Thyroid gland (tissue), 4 donors: ENCODE results near the gene MAP4. TPM values are rescaled to one million over a fixed set of nuclear protein-coding genes. Genes with fewer than 3 reads are reported as not detected.

ENCODE experiments used
- DNase-seq, 2 donors: peaks; one replicate each; pipeline ENCODE4 v3.0.0-alpha.2; 2019
- H3K27ac ChIP-seq, 3 donors: fragments of 200-600 bp; sonication (generic); 1 replicate in 2 of 3; 2 replicates in 1 of 3; pipeline ENCODE4 v1.5.1; 2016 to 2019; ENCODE audit warnings: mild to moderate bottlenecking in 1 of 3, moderate library complexity in 1 of 3
- H3K27me3 ChIP-seq: fragments of 200-600 bp; sonication (generic); one replicate; pipeline ENCODE4 v1.5.1; 2019
- H3K36me3 ChIP-seq, 2 donors: fragments of 200-600 bp; sonication (generic); one replicate each; pipeline ENCODE4 v1.5.1; 2016 to 2019
- H3K4me1 ChIP-seq, 2 donors: fragments of 200-600 bp; sonication (generic); one replicate each; pipeline ENCODE4 v1.5.1; 2017 to 2019
- H3K4me3 ChIP-seq, 3 donors: fragments of 200-600 bp; sonication (generic); replicated peaks in 1 of 3; 1 replicate in 2 of 3; 2 replicates in 1 of 3; pipeline ENCODE4 v1.5.1; 2016; ENCODE audit warnings: mild to moderate bottlenecking in 1 of 3
- H3K9me3 ChIP-seq: fragments of 200-600 bp; sonication (generic); one replicate; pipeline ENCODE4 v1.5.1; 2017
- POLR2A ChIP-seq, 2 donors: fragments of 450-650 bp; IDR thresholded peaks; one replicate each; pipeline ENCODE4 v1.6.1; 2017; ENCODE audit warnings: antibody characterized with exemption in 2 of 2, mild to moderate bottlenecking in 2 of 2, moderate library complexity in 1 of 2
- WGBS, 2 donors: methylation state at CpG; one replicate each; pipeline ENCODE4 v1.1.5; 2017; 5-methylcytosine and 5-hydroxymethylcytosine counted together
- intact Hi-C: fragments of 100-400 bp; cut with DNase I; formaldehyde crosslinking; loops from one replicate; pipeline ENCODE4 v1.15.1; 2023
- total RNA-seq, 4 donors: library from RNA; depleted of rRNA; stranded (reverse); fragments of >200 nt; gene quantifications; one replicate each; pipeline ENCODE4 v1.2.3, GENCODE V29; 2016
- TF ChIP-seq, protein P1 (sequence below), 6 experiments: fragments of 200-600 bp in 3 of 6; fragments of 450-650 bp in 3 of 6; sonication (generic) in 3 of 6; IDR thresholded peaks; one replicate each; pipeline ENCODE4 v1.5.1; 2016 to 2019; ENCODE audit warnings: antibody characterized with exemption in 6 of 6, mild to moderate bottlenecking in 2 of 6, inconsistent platforms in 1 of 6, moderate library complexity in 1 of 6

MAP4 gene
- total RNA-seq, 4 donors from 2014 or later, result 75.5 to 103 (median 88.0) TPM

DNA sequence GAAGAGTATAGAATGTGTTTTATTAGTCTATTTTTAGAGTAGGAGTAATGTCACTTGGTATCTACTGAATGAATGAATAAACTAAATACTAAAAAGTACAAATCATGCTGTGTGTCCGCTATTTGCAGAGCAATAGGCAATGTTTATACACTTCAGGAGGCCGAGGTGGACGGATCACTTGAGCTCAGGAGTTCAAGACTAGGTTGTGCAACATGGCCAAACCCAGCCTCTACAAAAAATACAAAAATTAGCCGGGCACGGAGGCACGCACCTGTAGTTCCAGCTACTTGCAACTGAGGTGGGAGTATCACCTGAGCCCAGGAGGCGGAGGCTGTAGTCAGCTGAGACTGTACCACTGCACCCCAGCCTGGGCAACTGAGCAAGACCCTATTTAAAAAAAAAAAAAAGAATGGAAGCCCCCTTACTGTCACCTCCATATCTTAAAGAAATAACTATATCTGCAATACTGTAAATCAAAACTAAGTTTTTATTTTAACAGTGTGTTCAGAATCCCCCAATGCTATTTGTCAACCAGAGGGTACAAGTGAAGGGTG, 114.9 kb downstream of the MAP4 start:
- 72 to 74% methylated on average over 7 of the region's 7 CpGs for WGBS, 2 donors
- Histone ChIP-seq H3K27me3 (no peaks in the 10 kb centered on the region), H3K4me3 (no peak overlapping the region), H3K36me3 (no peaks in the 10 kb centered on the region), H3K4me1 (no peaks in the 10 kb centered on the region), H3K27ac (no peak overlapping the region), H3K9me3 (no peaks in the 10 kb centered on the region)
- intact Hi-C loops, result no loop called here
- no peak for TF ChIP-seq POLR2A (IDR thresholded peaks at IDR 0.05)
- TF ChIP-seq, protein P1, sequence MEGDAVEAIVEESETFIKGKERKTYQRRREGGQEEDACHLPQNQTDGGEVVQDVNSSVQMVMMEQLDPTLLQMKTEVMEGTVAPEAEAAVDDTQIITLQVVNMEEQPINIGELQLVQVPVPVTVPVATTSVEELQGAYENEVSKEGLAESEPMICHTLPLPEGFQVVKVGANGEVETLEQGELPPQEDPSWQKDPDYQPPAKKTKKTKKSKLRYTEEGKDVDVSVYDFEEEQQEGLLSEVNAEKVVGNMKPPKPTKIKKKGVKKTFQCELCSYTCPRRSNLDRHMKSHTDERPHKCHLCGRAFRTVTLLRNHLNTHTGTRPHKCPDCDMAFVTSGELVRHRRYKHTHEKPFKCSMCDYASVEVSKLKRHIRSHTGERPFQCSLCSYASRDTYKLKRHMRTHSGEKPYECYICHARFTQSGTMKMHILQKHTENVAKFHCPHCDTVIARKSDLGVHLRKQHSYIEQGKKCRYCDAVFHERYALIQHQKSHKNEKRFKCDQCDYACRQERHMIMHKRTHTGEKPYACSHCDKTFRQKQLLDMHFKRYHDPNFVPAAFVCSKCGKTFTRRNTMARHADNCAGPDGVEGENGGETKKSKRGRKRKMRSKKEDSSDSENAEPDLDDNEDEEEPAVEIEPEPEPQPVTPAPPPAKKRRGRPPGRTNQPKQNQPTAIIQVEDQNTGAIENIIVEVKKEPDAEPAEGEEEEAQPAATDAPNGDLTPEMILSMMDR (IDR thresholded peaks at IDR 0.05), result no peak
- peak in 1 of 2 donors; percentile 6 for DNase-seq

DNA sequence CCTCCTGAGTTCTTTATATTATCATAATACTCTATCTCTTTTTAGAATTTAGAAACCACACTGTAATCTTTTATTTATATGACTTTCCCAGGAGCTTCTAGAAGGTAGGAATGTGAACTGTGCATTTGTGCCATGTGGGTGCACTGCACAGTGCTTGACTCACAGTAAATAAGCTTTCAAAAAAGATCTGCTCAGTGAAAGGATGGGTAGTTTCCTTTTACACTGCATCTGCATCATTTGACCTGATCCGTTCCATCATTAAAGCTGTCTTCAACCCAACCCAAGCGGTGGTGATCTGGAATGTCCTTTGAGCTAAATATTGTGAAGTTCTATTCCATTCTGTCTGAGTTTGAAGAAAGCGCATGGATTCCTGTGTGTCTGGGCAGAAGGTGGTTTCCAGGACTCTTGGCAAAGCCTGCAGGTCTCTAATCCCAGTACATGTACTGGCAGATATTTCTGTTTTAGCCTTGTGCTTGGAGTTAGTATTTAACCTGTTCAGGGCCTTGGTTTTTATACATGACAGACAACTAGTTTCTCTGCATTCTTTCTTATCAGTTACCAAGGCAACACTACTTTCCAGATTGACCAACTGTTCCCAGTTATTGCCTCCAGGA, 116.6 kb downstream of the MAP4 start:
- DNase-seq, result no peak
- no peak for TF ChIP-seq POLR2A (IDR thresholded peaks at IDR 0.05)
- TF ChIP-seq, protein P1 (IDR thresholded peaks at IDR 0.05), result no peak
- 82 to 96% methylated on average over 3 of the region's 3 CpGs for WGBS, 2 donors
- Histone ChIP-seq H3K4me3 (no peak overlapping the region), H3K9me3 (no peaks in the 10 kb centered on the region), H3K4me1 (no peaks in the 10 kb centered on the region), H3K36me3 (no peaks in the 10 kb centered on the region), H3K27me3 (no peaks in the 10 kb centered on the region), H3K27ac (no peak overlapping the region)
- intact Hi-C loops, result no loop called here

DNA sequence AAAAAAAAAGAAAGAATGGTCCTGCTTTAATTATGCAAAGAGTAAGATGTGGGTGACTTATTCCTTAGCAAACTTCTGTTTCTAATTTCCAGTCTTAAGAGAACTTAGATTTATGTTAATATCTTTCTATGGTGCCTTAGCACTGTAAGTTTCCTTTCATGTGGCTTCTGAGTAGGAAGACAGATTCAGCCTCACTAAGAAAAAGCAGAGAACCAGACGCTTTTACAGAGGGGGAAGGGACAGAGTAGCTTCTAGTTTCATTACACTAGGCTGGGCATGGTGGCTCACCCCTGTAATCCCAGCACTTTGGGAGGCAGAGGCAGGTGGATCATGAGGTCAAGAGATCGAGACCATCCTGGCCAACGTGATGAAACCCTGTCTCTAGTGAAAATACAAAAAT, 118.3 kb downstream of the MAP4 start:
- intact Hi-C loops, result no loop called here
- 85 to 94% methylated on average over 3 of the region's 3 CpGs for WGBS, 2 donors
- Histone ChIP-seq H3K27me3 (no peaks in the 10 kb centered on the region), H3K4me1 (no peaks in the 10 kb centered on the region), H3K27ac (no peak overlapping the region), H3K9me3 (no peaks in the 10 kb centered on the region), H3K4me3 (no peak overlapping the region), H3K36me3 (no peaks in the 10 kb centered on the region)
- no peak for TF ChIP-seq POLR2A (IDR thresholded peaks at IDR 0.05)
- TF ChIP-seq, protein P1 (IDR thresholded peaks at IDR 0.05), result no peak
- no peak for DNase-seq

DNA sequence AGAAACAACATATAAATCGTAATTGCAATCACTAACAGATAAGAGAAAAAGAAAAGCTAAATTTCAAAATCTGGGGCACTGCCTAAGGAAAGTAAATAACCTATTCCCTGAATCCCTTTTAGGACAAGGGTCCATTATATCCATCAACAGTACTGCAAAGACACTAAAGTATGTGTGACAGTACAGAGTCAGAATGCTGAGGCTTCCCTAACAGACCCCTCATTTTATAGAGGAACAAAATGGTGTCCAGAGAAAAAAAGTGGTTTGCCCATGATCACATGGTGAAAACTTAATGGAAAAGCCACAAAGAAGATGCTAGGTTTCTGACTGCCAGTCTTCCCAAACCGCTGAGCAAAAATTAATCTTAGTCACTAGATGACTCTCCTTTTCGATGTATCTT, 119.5 kb downstream of the MAP4 start:
- intact Hi-C loops, result no loop called here
- H3K27ac ChIP-seq, result no peak overlapping the region
- no peaks in the 10 kb centered on the region for H3K36me3 ChIP-seq
- TF ChIP-seq POLR2A (IDR thresholded peaks at IDR 0.05), result no peak
- TF ChIP-seq, protein P1 (IDR thresholded peaks at IDR 0.05), result no peak
- no peak overlapping the region for H3K4me3 ChIP-seq
- DNase-seq, result no peak
- no peaks in the 10 kb centered on the region for H3K4me1 ChIP-seq
- H3K27me3 ChIP-seq, result no peaks in the 10 kb centered on the region
- WGBS, 2 donors, result 91 to 95% methylated on average over 3 of the region's 3 CpGs
- H3K9me3 ChIP-seq, result no peaks in the 10 kb centered on the region

DNA sequence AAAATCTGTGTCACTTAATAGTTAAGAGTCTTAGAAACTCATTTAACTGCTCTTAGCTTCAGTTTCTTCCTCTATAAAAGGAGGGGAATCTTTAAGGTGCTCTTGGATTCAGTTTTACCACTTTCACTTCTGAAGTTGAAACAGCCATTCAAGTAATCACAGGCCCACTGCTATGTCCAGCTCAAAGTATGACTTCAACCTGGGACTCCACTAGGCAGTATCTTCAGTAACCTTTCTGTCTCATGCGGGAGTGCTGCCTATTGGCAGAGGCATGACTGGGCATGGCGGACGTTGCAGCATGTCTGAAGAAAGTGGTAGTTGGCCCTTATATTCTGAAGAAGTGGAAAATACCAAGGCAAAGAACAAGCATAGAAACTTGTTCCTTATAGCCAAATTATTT, 121.0 kb downstream of the MAP4 start:
- 91% methylated on average over 3 of the region's 3 CpGs for WGBS, 2 donors
- TF ChIP-seq POLR2A (IDR thresholded peaks at IDR 0.05), result no peak
- TF ChIP-seq, protein P1 (IDR thresholded peaks at IDR 0.05), result no peak
- no peaks in the 10 kb centered on the region for H3K27me3 ChIP-seq
- DNase-seq, result no peak
- H3K4me1 ChIP-seq, result no peaks in the 10 kb centered on the region
- H3K4me3 ChIP-seq, result no peak overlapping the region
- no peak overlapping the region for H3K27ac ChIP-seq
- H3K9me3 ChIP-seq, result no peaks in the 10 kb centered on the region
- no peaks in the 10 kb centered on the region for H3K36me3 ChIP-seq
- intact Hi-C loops, result no loop called here
